ENCODE results near the gene MYOM1.
"Not testable (repeated sequence)": the region's sequence is repeated elsewhere in the genome, so short reads cannot be mapped to it uniquely, and the experiment has no call there.

Gene MYOM1

DNA sequence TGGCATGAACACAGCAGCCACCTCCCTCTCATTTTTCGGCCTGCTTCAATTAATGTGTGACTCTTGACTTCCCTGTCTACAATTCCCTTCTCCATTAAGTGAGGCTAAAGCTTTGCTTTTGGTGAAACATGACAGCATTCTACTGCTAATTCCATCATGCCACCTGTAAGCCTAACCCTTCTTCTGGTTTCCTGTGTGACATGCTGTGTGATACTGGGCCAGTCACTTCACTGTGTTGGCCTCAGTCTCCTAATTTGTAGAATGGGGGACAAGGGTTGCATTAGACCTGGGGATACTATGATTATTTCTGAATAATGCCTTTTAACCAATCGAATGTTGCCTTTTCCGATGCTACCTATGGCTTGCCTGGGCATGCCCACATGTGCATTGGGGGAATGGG lies 146.4 kb downstream of the MYOM1 start:
- not testable (repeated sequence) for DNase-seq

- no peak for DNase-seq
Observed at GRCh38 chr18:3071676-3072075, 148.1 kb downstream of the MYOM1 start.

DNA sequence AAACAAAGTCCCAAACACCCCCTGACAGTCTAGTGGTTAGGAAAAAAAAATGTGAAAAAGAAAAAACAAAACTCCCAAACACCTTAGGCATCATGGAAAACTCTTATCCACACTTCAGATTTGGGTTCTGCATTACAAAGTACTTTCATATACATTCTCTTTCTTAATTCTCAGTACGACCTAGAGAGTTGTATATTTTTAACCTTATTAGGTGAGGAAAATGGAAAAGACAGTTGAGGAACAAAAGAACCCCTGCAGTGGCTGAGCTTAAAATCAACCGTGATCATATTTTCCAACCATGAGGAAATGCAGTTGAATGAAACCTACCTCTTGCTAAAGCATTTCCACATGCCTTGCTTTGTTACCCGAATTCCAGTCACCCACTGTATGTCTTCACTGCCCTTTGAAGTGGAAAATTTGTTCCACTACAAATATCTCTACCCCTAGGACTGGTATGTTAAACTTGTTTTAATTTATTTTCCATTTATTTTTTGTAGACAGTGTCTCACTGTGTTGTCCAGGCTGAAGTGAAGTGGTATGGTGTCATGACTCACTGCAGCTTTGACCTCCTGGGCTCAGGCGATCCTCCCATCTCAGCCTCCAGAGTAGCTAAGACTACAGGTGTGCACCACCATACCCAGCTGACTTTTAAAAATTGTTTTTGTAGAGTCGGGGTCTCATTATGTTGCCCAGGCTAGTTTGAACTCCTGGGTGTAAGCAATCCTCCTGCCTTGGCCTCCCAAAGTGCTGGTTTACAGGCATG lies 149.9 kb downstream of the MYOM1 start:
- DNase-seq, result no peak

- no peak for DNase-seq
Observed at GRCh38 chr18:3067722-3068121, 152.0 kb downstream of the MYOM1 start.

- no peak for DNase-seq
Observed at GRCh38 chr18:3067165-3067661, 152.6 kb downstream of the MYOM1 start.

DNA sequence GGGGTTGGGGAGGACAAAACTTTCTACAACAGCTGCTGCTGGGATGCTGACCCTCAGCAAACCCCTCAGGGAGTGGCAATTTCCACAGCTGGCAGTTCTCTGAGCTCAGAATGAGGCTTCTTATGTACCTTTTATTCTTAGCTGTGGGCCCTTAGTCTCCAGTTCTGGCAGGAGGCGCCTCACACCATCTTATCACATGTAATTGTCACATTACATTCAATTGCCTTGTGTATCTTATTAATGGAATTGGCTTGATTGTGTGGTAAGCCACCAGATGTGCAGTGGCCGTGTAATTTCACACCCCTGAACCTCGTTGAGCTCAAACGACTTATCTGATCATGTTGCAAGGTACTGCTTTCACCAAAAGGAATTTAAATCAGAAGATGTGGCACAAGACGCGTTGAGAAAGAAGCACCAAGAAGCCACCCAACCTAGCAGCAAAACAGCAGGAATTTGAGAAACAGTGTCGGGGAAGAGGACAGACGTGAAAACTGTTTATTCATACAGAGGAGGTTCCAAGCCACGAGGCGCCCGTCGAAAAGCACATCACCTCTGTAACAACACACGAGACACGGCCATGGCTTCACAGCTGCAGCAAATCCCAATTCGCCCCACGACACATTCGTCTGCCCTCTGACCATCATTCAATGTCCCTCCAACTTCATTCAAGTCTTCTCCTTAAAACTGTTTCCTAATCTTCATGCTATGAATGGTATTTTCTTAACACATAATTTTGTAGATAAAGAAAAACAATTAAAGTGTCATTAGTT lies 153.2 kb downstream of the MYOM1 start:
- DNase-seq, result no peak

DNA sequence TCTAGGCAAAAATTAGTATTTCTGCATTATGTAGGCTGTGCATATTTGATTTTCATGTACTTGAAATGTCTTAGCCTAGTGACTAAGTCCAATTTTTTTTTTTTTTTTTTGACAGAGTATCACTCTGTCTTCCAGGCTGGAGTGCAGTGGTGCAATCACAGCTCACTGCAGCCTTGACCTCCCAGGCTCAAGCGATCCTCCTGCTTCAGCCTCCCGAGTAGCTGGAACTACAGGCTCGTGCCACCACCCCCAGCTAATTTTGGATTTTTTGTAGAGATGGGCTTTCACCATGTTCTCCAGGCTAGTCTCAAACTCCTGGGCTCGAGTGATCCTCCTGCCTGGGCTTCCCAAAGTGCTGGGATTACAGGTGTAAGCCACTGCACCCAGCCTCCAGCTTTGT lies 156.0 kb downstream of the MYOM1 start:
- not testable (repeated sequence) for DNase-seq

- peak; percentile 11 for DNase-seq
Observed at GRCh38 chr18:3062798-3063680, 156.7 kb downstream of the MYOM1 start.

GRCh38 chr18:3061581-3062312 lies 158.0 kb downstream of the MYOM1 start:
- DNase-seq, result no peak

DNA sequence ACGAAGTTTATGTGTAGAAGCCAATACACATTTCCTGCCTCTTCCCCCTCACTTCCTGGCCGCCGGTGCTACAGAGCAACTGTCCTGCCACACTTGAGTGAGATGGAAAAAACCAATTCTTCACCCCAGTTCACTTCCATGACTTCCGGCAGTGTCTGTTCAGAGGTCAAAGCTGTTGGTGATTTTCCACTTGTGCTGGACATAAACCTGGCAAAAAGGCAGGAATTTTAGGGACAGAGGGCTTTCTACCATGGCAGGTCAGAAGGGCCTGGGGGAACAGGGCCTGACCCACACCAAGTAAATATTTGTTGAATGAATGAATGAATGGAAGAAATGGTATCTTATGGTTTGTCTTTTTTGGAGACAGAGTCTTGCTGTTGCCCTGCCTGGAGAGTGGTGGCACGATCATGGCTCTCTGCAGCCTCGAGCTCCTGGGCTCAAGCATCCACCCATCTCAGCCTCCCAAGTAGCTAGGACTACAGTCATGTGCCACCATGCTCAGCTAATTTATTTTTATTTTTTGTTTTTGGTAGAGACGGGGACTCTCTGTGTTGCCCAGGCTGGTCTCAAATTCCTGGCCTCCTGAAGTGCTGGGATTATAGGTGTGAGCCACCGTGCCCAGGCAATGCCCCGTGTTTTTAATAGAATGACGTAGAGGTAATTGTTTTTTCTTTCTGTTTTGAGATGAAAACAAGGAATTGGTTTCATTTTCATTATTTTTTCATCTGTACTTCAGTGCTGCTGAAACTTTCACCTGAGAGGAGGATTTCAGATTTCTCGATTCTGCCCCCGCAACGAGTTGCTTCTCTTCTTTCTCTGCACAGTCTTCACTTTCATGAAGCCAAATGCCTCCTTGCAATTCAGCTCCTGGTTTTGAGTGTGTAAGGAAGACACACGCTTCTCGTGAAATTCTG lies 158.8 kb downstream of the MYOM1 start:
- peak; percentile 8 for DNase-seq

DNA sequence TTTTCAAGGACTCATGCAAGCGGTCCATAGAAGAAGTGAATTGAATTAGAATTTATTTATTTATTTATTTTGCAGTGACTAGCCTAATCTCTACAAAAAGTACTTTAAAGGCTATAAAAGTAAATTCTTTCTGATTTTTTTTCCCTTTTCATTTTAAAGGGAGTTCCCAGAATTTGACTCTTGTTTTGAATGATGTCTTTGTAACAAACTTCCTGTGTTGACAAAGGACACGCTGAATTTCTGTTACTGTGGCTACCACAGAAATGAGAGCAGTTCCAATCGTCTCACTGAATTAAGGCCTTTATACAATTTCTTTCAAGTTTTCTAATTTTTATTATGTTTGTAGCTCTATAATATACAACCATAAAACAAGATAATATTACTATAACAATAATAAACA lies 160.5 kb downstream of the MYOM1 start:
- no peak for DNase-seq

- no peak for DNase-seq
Observed at GRCh38 chr18:3058328-3059191, 161.2 kb downstream of the MYOM1 start.

GRCh38 chr18:3057526-3057925 lies 162.2 kb downstream of the MYOM1 start:
- no peak for DNase-seq

GRCh38 chr18:3056311-3056710 lies 163.5 kb downstream of the MYOM1 start:
- no peak for DNase-seq

- DNase-seq, result no peak
Observed at GRCh38 chr18:3055816-3056215, 164.0 kb downstream of the MYOM1 start.

- no peak for DNase-seq
Observed at GRCh38 chr18:3055186-3055728, 164.5 kb downstream of the MYOM1 start.

DNA sequence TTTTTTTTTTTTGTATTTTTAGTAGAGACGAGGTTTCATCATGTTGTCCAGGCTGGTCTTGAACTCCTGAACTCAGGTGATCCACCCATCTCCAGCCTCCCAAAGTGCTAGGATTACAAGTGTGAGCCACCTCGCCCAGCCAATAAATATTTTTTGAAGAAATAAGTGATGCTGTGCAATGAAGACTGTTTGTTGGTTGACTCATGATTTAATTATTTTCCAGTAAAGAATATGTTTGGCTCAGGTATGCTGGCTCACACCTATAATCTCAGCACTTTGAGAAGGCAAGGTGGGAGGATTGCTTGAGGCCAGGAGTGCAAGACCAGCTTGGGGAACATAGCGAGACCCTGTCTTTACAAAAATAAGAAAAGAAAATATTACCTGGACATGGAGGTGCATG lies 165.0 kb downstream of the MYOM1 start:
- no peak for DNase-seq

DNA sequence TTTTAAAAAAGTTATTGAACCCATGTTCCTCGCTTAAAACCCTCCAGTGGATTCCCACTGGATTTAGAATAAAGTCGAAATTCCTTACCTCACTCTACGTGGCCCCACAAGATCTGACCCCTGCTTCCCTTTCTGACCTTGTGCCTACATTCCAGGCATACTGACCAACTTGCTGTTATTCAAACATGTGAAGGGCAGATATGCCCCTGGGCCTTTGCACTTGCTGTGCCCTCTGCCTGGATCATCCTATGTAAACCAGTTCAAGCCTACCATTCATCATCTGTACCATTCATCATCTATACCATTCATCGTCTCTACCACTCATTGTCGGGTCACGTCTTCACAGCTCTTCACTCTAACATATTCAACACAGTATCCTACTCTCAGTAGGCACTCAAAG lies 165.6 kb downstream of the MYOM1 start:
- no peak for DNase-seq

- no peak for DNase-seq
Observed at GRCh38 chr18:3053081-3053480, 166.7 kb downstream of the MYOM1 start.

- no peak for DNase-seq
Observed at GRCh38 chr18:3052411-3052758, 167.4 kb downstream of the MYOM1 start.

Data from NK-92 treated with Interleukin-12 subunit alpha and Interleukin-12 subunit beta, amount 100 ng/mL, for 24 hours (cell line).